HAP-1 (cell line): ENCODE measurements around the gene PLPP7.

Experiments
- DNase-seq, 2 experiments: peaks; one replicate each; pipeline ENCODE4 v3.0.0-alpha.2; 2016 to 2020; ENCODE audit warnings: low spot score in 2 of 2
- H3K27me3 ChIP-seq: fragments of 250-450 bp; sonication (Bioruptor Pico); 2 replicates; pipeline ENCODE4 v1.5.1; 2020; ENCODE audit warnings: low read depth, mild to moderate bottlenecking, moderate library complexity
- H3K36me3 ChIP-seq: fragments of 250-450 bp; sonication (Bioruptor Pico); replicated peaks from 2 replicates; pipeline ENCODE4 v1.5.1; 2020; ENCODE audit warnings: mild to moderate bottlenecking
- H3K4me1 ChIP-seq: fragments of 250-450 bp; sonication (Bioruptor Pico); 2 replicates; pipeline ENCODE4 v1.5.1; 2020; ENCODE audit warnings: mild to moderate bottlenecking
- H3K4me3 ChIP-seq: fragments of 250-450 bp; sonication (Bioruptor Pico); 2 replicates; pipeline ENCODE4 v1.5.1; 2020; ENCODE audit warnings: mild to moderate bottlenecking, moderate library complexity
- H3K9me3 ChIP-seq: fragments of 250-450 bp; sonication (Bioruptor Pico); 2 replicates; pipeline ENCODE4 v1.5.1; 2020; ENCODE audit warnings: mild to moderate bottlenecking, moderate library complexity
- in situ Hi-C: fragments of 300-500 bp; cut with MboI; formaldehyde crosslinking; loops from 3 replicates; pipeline ENCODE4 v1.14.3; 2020; ENCODE audit warnings: low sequenced_read_pairs, inconsistent platforms, mixed read lengths

Gene PLPP7

GRCh38 chr9:131309530-131310276 lies 20.2 kb downstream of the PLPP7 start:
- Histone ChIP-seq H3K9me3 (no peaks in the 10 kb centered on the region), H3K36me3 (no peaks in the 10 kb centered on the region), H3K4me3 (no peak overlapping the region), H3K27me3 (no peaks in the 10 kb centered on the region), H3K4me1 (peaks cover 5% of the 10 kb centered on the region)
- DNase-seq: no peak
- in situ Hi-C loops: no loop called here

- in situ Hi-C loops: no loop called here
- no peaks in the 10 kb centered on the region for H3K9me3 ChIP-seq
- H3K4me3 ChIP-seq: no peak overlapping the region
- DNase-seq: no peak
- H3K36me3 ChIP-seq: no peaks in the 10 kb centered on the region
- H3K4me1 ChIP-seq: peaks cover 5% of the 10 kb centered on the region
- H3K27me3 ChIP-seq: no peaks in the 10 kb centered on the region
These were observed 21.5 kb downstream of the PLPP7 start for GRCh38 chr9:131310833-131311554.

- in situ Hi-C loops: no loop called here
- H3K9me3 ChIP-seq: no peaks in the 10 kb centered on the region
- no peak for DNase-seq
- H3K27me3 ChIP-seq: no peaks in the 10 kb centered on the region
- H3K4me1 ChIP-seq: peaks cover 5% of the 10 kb centered on the region
- H3K36me3 ChIP-seq: no peaks in the 10 kb centered on the region
- no peak overlapping the region for H3K4me3 ChIP-seq
These were observed 22.7 kb downstream of the PLPP7 start for GRCh38 chr9:131312246-131312645.

- in situ Hi-C loops: no loop called here
- H3K4me1 ChIP-seq: peaks cover 5% of the 10 kb centered on the region
These were observed 23.6 kb downstream of the PLPP7 start for GRCh38 chr9:131312822-131313770.

GRCh38 chr9:131318231-131319085 lies 28.9 kb downstream of the PLPP7 start:
- H3K36me3 ChIP-seq: no peaks in the 10 kb centered on the region
- no peaks in the 10 kb centered on the region for H3K9me3 ChIP-seq
- no peak overlapping the region for H3K4me3 ChIP-seq
- no peaks in the 10 kb centered on the region for H3K27me3 ChIP-seq
- no peak for DNase-seq
- in situ Hi-C loops: no loop called here
- no peaks in the 10 kb centered on the region for H3K4me1 ChIP-seq

More at GRCh38 chr9:131312822-131313770, 23.6 kb downstream of the PLPP7 start:
- no peaks in the 10 kb centered on the region for H3K27me3 ChIP-seq
- peak; percentile 20 to 59 for DNase-seq
- H3K4me3 ChIP-seq: no peak overlapping the region
- H3K36me3 ChIP-seq: no peaks in the 10 kb centered on the region
- no peaks in the 10 kb centered on the region for H3K9me3 ChIP-seq

- Histone ChIP-seq H3K9me3 (no peaks in the 10 kb centered on the region), H3K4me1 (no peaks in the 10 kb centered on the region), H3K36me3 (no peaks in the 10 kb centered on the region), H3K4me3 (no peak overlapping the region), H3K27me3 (no peaks in the 10 kb centered on the region)
- in situ Hi-C loops: no loop called here
- no peak for DNase-seq
These were observed 30.0 kb downstream of the PLPP7 start for GRCh38 chr9:131319486-131319885.

- H3K27me3 ChIP-seq: no peaks in the 10 kb centered on the region
- H3K4me3 ChIP-seq: no peak overlapping the region
- no peaks in the 10 kb centered on the region for H3K36me3 ChIP-seq
- no peaks in the 10 kb centered on the region for H3K9me3 ChIP-seq
- no peak for DNase-seq
- in situ Hi-C loops: no loop called here
- H3K4me1 ChIP-seq: no peaks in the 10 kb centered on the region
These were observed 30.6 kb downstream of the PLPP7 start for GRCh38 chr9:131320031-131320685.

GRCh38 chr9:131323629-131324028 lies 34.1 kb downstream of the PLPP7 start:
- no peaks in the 10 kb centered on the region for H3K9me3 ChIP-seq
- no peaks in the 10 kb centered on the region for H3K36me3 ChIP-seq
- H3K4me3 ChIP-seq: no peak overlapping the region
- no peaks in the 10 kb centered on the region for H3K27me3 ChIP-seq
- DNase-seq: no peak
- in situ Hi-C loops: no loop called here
- no peaks in the 10 kb centered on the region for H3K4me1 ChIP-seq

GRCh38 chr9:131324736-131325679 lies 35.5 kb downstream of the PLPP7 start:
- no peaks in the 10 kb centered on the region for H3K27me3 ChIP-seq
- no peak overlapping the region for H3K4me3 ChIP-seq
- in situ Hi-C loops: no loop called here
- DNase-seq: no peak
- no peaks in the 10 kb centered on the region for H3K4me1 ChIP-seq
- H3K9me3 ChIP-seq: no peaks in the 10 kb centered on the region
- H3K36me3 ChIP-seq: no peaks in the 10 kb centered on the region

- Histone ChIP-seq H3K4me3 (no peak overlapping the region), H3K9me3 (no peaks in the 10 kb centered on the region), H3K36me3 (no peaks in the 10 kb centered on the region), H3K4me1 (no peaks in the 10 kb centered on the region), H3K27me3 (no peaks in the 10 kb centered on the region)
- no peak for DNase-seq
- in situ Hi-C loops: no loop called here
These were observed 39.7 kb downstream of the PLPP7 start for GRCh38 chr9:131329241-131329641.

GRCh38 chr9:131330814-131331600 lies 41.5 kb downstream of the PLPP7 start:
- Histone ChIP-seq H3K9me3 (no peaks in the 10 kb centered on the region), H3K4me1 (no peaks in the 10 kb centered on the region), H3K36me3 (no peaks in the 10 kb centered on the region), H3K4me3 (no peak overlapping the region), H3K27me3 (no peaks in the 10 kb centered on the region)
- in situ Hi-C loops: no loop called here
- no peak for DNase-seq
